CD4-positive, alpha-beta T cell treated with Interleukin-10 for 1 hour (primary cell): ENCODE measurements around the gene KCNB1.

ENCODE experiments used
- DNase-seq: peaks from one replicate; pipeline ENCODE4 v3.0.0-alpha.2; 2020

The KCNB1 gene

DNA sequence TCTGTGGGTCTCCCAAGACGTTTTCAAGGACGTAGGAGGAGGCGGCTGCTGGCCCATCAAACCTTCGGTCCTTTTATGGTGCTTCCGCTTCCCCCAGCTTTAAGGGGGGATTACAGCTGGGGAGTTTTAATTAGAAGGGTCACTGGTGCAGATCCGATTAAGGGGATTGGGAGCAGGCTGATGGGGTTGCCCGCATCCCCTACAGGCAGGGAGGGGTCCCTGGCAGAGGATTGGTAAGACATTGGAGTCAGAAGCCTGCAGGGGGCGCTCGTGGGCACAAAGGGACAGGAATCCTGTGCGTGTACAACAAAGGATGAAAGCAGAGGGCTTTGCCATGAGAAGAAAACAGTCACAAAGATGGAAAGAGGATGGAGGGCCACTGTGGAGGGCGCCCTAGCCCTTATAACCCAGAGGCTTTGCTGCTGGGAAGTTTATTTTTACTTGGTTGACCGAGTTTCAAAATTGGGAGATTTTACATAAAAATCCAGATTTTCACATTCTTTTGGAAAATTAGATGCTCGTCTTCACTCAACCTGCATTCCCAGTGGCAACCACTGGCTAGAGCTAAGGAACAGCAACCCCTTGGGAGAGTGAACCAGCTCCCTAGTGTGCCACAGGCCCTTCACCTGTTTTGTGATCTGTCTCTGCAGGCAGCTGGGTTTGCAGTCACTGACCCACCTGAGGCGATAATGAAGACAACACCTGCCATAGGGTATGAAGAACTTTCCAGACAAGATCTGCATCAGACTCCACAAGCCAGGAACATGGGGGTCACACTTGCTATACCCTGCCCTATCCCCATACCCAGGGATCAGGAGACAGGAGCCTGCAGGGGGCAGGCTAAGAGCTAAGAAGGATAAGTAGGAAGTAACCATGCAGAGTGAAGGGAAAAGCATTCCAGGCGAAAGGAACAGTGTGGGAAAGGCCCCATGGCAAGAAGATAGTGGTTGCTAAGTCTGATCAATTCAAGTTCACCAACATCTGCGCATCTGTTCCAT is 97.7 kb downstream of the KCNB1 start:
- peak; percentile 52 for DNase-seq

DNA sequence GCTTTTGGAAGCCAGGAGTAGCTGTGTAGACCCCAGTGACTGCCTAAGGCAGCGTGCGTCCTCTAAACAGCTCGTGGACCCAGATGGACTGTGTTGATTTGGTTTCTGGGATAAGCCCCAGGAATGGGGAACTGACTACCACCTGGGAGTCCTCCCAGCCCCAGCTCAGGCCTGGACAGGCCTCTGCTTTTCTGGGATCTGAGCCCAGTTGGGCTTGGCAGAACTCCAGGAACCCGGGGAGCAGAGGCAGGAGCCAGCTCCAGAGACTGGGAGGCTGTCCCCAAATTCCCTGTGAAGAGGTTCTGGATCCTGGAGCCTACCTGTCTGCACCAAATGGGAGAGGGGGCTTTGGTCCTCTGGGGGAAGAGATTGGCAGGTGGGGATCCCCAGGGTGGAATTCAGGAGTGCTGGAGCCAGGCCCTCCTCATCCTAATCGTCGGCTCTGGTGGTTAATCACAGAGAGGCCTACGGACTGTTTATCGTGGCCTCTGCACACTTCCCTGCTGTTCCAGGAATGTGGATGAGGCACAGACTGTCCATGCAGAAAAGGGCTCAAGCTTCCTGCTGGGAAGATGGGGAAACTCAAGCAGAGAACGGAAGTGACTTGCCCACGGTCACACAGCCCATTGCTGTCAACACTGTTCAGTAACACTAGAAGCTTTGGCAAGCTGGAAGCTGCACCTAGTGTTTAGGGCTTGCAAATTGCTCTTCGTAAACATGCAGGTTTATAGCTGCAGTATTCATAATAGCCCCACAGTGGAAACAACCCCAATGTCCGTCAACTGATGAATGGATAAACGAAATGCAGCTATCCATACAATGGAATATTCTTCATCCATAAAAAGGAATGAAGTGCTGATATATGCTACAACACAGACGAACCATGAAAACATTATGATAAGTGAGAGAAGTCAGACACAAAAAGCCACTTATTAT is 100.6 kb downstream of the KCNB1 start:
- DNase-seq: no peak

DNA sequence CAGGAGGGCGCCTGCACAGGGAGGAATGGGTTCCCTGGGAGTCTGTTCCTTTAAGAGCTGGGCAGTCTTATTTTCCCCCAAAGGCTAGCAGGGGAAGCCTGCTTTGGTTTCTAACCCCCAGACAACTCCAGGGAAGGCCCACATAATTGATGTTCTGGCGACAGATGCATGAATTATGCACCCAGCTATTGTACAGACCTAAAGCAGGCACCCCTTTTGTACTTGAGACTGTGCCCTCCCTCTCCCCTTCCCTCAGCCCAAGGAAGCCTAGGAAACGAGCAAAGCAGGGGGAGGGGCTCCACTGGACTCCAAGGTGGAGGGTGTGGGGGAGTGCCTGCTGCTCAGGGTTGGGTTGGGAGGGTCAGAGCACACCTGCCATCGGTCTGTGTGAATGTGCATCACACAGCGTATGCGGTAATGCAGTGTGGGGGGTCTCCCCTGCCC is 102.1 kb downstream of the KCNB1 start:
- no peak for DNase-seq

DNA sequence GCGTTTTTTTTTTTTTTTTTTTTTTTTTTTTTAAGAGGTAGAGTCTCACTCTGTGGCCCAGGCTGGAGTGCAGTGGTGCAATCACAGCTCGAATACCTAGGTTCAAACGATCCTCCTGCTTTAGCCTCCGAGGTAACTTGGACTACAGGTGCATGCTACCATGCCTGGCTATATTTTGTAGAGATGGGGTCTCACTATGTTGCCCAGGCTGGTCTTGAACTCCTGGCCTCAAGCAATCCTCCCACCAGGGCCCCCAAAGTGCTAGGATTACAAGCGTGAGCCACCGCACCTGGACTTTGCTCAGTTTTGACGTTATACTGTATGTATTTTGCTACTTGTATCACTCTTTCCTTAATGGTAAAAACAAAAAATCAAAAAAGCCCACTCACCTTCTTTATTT is 103.1 kb downstream of the KCNB1 start:
- no peak for DNase-seq

DNA sequence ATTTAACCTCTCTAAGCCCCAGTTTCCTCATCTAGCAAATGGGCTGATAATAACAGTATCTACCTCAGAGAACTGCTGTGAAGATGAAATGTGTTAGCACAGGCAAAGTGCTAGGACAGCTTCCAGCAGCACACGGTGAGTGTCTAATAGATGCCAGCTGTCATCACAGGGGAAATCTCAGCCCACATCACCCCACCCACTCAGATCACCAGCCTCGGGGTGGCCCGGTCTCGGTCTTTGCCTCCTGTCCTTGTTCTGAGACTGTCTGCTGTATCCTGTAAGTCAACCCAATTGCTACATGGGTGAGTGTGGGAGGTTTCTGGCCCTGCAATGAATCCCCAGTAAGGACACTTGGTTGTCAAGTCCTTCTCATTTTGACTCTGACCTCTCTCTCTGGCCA is 105.1 kb downstream of the KCNB1 start:
- DNase-seq: no peak

DNA sequence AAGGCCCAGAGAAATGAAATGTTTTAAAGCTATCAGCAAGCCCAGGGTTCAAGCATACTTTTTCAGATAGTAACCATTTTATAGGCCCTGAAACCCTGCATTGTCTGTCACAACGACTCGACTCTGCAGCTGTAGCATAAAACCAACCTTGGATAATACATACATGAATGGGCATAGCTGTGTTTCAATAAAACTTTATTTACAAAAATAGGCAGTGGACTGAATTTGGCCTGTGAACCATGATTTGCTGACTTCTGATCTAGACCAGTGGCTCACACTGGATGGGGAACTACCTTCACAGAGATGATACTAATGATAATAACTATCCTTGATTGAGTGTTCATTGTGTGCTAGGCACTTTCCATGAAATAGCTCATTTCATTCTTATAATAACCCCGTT is 107.3 kb downstream of the KCNB1 start:
- DNase-seq: no peak

DNA sequence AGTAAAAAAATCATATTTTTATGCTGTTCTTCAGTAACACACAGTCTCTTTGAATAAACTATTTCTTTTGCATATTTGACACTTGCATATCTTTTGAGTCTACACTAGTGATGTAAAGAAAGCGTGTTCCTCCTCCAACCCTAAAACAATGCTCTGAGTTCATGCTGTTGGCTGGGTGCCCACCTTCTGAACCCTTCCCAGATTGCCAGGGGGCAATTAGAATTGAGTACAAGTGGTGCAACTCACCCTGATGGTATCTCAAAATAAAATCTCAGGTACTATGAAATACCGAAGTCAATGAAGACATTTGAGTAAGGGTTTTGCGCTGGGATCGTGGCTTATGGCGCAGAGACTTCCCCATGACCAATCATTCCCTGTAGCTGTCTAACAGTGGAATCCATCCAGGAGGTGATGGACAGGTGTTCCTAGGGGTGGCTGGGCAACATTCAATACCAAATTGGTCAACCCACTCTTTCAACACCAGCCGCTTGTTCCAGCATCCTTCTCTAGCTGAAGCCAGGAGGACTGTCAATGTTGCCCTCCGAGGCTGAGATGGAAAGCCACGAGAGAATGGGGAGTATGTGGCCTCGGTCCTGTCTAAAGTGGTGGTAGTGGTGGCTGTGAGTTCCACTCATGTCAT is 110.3 kb downstream of the KCNB1 start:
- DNase-seq: no peak

DNA sequence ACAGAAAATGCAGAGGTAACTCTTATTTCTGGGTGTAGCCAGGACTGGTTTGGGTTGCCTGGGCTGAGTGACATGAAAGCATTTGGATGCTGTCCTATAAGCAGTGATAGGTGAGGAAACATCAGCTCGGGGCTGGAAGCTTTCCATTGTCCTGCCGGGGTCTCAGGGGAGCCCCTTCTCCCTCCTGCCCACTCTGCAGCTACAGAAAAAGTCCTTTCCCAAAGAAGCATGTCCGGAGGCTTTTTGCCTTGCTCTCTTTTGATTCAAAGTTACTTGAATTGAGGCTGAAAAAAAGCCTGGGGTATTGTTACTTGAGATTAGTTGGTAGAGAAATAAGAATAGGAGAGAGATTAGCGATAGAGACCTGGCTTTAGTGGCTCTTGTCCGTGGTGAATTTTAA is 113.9 kb downstream of the KCNB1 start:
- DNase-seq: no peak

DNA sequence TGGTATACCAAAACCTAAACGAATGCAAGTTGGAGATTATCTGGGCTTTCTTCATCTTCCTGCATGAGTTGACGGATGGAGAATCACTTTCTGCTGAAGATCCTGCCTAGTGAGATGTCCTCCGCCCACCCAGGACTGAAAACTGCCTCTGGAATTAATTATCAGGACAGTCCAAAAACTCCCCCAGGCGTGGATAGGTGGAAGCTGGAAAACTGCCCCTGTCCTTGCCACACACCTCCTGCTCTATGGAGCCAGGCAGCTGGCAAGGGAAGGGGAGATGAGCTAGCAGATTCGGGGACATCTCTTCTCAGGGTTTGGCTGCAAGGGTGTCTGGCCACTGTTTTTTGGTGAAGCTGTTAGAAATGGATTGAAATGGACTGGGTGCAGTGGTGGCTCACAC is 115.4 kb downstream of the KCNB1 start:
- DNase-seq: no peak

DNA sequence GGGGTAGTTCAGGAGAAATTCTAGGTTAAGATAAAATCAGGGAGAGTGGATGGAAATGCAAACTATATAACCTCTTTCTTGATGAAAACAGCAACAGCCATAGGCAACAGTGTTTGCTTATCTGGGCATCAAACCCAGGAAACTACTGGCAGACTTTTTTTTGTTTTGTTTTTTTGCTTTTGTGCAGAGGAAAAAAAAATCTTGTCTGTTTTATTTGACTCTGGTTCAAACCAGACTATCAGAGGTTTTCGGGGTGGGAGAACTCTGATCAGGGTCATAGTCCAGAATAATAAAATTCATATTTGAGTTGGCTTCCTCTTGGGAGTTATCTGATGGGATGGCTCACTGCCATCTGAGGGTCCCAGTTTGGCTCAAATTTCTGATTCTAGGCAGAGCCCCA is 115.8 kb downstream of the KCNB1 start:
- no peak for DNase-seq

DNA sequence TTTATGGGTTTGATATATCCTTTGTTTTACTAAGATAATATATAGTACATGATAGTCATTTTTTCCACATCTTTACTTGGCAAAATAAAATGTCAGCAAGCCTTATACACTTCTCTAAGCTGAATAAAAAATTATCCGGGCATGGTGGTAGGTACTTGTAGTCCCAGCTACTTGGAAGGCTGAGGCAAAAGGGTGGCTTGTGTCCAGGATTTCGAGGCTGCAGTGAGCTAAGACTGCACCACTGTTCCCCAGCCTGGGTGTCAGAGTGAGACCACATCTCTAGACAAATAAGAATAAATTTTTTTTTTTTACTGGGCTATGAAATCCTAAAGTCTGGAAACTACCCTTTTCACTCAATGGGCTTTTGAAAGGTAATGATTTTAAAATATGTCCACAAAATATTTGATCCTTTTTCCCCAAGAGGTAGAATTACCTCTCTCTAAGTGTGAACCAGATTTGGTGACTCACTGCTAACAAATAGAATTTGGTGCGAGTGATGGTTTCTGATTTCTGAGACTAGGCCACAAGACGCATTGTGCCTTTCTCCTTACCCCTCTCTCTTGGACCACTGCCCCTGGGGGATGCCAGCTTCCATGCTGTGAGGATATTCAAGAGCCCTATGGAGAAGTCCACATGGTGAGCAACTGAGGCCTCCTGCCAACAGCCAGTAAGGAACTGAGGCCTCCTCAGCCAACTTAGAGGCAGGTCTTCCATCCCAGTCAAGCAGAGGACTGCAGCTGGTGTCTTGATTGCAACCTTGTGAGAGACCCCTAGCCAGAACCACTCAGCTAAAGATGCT is 120.4 kb downstream of the KCNB1 start:
- no peak for DNase-seq

DNA sequence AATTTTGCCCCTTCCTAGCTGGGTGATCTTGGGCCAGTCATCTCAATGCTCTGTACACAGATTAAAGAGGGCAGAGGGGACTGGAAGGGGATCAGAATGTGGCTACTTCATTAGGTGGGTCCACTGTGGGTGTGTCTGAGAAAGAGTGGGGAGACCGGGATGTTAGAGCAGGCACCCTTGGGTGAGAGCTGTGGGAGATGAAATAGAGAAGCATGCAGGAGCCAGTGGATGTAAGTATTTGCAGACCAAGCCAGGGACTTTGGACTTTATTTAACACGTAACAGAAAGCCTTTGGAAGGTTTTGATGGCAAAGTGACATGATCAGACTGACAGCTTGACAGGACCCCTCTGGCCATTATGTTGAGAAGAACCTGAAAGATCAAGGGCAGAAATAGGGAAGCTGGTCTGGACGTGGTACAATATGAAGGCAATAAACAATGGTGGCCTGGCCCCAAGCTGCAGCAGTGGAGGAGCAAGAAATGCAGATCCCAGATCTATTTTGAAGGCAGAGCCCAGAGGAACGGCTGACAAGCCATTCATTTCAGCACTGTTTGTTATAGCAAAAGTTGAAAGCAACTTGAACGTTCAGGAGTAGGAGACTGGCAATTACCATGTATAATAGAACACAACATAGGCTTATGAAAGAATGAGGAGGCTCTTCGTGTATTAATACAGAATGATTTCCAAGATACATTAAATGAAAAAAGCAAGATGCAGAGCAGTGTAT is 122.1 kb downstream of the KCNB1 start:
- no peak for DNase-seq

DNA sequence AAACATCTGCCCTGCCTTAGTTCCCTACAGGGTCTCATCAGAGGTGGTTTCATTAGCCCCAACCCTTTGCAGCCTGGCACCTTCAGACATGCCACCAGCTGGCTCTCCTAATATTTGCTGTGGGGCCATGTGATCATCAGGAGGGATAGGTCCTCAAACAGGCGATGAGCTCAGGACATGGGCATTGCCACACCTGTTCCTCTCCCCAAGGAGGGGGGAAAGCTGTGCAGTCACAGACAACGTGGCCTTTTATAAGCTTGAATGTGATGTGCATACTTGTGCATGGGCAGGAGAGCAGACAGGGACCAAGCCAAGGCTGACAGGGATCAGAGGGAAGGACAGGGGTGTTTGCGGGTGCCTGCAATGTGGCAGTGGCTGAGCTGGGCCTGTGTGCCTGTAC is 125.8 kb downstream of the KCNB1 start:
- DNase-seq: no peak

DNA sequence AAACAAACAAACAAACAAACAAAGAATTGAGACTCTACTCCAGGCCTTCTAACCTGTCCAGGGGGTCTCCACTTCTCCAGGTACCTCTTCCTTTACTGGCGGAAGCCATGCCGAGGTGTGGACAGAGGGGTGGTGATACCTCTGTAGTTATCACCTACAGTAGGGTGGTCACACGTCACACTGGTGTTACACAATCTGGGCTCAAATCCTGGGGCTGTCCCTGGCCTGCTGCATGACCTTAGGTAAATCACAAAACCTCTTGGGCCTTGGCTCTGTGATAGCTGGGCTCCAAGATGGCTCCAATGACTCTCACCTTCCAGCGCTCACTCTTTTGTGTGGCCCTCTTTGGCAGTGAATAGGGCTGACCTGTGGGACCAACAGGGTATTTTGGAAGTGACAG is 127.8 kb downstream of the KCNB1 start:
- DNase-seq: no peak

DNA sequence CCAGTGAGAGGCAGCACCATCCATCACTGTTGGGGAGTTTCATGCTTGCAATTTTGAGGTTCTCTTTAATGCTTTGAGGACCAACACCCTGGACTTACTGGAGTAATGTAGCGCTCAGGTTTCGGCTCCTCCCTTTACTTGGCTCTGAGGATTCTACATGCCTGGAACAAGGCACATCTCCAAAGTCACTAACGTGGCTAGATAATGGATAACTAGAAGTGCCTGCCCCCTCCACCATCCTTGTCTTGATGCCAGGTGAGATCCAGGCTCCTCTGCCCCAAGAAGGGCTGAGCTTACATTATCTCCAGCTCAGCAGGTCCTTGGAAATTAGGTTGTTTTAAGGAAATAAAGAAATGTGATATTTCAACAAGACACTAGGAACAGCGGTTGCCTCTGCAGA is 129.1 kb downstream of the KCNB1 start:
- no peak for DNase-seq

DNA sequence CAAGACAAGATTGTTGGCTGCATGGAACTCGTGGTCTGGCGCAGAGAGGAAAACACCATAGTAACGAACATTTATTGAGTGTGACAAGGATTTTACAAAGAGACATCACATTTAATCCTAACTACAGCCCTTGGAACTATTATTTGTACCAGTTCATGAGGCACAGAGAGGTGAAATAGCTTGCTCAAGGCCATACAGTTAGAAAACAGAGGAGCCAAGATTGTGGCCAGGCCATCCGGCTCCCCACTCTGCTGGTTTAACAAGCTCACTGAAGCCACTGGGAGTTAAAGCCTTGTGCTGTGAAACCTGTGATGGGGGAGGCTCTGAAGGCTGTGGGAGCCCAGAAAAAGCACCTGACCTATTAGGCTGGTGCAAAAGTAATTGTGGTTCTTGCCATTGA is 129.7 kb downstream of the KCNB1 start:
- no peak for DNase-seq

DNA sequence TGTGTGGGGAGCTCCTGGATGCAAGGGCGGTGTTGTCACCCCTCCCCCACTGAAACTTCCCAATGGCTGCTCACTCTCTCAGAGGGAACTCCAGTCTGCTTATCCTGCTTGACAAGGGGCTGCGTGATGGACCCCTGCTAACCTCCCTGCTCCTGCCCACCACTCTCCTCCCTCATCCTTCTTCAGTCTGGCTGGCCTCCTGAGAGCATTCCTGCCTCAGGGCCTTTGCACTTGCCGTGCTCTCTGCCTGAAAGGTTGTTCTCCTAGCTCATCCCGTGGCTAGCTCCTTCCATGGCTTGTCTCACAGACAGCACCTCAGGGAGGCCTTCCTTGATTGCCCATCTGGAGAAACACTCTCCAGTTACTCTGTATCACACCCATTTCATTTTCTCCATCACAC is 130.7 kb downstream of the KCNB1 start:
- no peak for DNase-seq

DNA sequence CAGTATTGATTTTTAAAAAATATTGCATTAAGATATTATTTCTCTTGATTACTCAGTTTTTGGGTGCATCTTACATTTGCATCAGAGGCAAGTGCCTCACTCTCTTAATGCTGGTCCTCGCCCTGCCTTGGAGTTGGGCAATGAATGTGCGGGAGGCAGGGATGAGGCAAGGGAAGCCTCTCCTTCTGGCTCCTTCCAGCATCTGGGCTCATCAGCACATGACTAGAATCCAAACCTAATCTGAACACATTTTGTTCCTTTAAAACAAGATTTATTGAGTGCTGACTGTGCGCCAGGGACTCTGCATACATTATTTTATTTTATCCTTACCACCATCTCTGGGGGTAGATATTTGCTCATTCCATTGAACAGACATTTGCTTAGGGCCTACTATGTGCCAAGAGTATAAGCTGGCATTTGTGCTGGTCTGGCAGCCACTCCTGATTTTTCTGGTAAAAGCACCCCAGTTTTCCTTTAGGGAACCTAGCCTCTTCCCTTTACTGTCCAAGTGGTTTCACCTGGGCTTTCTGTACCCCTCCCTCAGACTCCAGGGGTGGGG is 132.7 kb downstream of the KCNB1 start:
- no peak for DNase-seq

DNA sequence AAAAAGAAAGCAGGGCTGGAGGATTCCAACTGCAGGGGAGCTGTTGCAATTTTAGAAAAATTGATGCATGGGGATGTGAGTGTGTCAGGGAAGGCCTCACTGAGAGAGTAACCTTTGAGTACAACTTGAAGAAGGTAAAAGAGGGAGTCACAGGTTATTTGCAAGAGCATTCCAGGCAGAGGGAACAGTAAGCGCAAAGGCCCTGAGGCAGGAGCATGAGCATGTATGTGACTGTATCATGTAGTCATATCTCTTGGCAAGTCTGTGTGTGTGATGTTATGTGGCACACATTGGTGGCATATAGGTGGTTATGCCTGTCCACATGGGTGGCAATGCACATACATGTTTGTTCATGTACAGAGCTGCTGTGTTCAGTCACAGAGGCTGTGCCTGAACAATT is 133.4 kb downstream of the KCNB1 start:
- no peak for DNase-seq

DNA sequence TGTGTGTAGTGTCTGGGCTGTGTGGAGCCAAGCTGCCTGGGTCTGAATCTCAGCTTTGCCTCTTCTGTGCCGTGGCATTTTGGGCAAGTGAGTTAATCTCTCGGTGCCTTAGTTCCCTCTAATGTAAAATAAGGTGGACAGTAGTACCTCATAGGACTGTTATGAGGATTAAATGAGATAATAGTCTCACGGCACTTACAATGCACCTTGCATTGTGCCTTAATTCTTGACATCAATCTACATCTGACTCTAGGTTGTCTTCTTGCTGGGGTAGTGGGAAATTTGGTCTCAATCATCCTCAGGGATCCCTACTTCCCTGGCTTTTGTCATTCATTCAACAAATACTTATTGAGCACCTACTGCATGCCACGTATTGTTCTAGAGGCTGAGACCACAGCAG is 133.9 kb downstream of the KCNB1 start:
- no peak for DNase-seq

DNA sequence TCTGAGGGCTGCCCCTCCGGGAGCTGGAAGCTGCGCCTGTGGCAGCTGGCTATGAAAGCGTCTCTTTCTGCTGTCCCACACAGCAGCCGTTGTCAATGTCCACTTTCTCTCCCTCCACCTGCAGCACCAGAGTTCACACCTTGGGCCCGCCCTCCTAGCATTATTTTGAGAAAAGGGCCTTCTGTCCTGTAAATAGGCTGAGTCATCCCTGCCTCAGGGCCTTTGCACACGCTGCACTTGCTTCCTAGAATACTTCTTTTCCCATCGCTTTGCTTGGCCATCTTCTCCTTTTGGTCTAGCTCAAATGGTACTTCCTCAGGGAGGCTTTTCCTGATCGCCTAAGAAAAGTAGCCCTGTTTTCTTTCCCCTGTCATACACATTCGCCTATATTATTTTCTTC is 135.3 kb downstream of the KCNB1 start:
- DNase-seq: no peak
